NCI-H1417 (cell line): ENCODE data around the gene SCGB1A1.

Experiments used
- DNase-seq, 3 experiments: peaks; one replicate each; lab custom pipeline; 2025; lab: John Stamatoyannopoulos, UW

Gene SCGB1A1

DNA sequence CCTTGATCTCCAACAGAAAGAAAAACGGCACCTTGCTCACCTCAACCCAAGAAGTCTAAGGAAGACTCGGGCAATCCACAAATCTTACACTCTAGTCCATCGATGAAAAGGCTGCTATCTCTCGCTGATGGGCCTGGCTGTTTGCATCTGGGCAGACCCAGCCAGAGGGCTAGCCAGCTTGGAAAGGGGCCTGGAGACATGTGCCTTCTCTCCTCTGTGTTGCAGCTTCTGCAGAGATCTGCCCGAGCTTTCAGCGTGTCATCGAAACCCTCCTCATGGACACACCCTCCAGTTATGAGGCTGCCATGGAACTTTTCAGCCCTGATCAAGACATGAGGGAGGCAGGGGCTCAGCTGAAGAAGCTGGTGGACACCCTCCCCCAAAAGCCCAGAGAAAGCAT is 3.2 kb downstream of the SCGB1A1 start:
- DNase-seq: no peak

DNA sequence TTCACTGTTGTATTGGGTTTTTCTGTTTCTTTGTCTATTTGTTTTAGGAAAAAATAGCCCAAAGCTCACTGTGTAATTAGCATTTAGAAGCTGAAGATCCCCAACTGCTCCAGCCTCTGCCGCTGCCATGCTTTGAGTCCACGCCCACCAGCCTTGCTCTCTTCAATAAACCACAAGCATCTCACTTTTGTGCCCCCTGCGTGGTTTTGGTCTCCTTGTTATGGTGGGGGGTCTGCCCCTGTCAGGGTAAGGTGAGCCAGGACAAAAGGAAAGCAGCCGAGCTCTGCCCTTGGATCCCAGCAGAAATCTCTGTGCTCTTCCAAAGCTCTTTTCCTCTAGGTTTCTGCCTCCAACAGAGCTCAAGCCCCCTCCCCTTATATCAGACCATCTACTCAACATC is 4.2 kb downstream of the SCGB1A1 start:
- no peak for DNase-seq

DNA sequence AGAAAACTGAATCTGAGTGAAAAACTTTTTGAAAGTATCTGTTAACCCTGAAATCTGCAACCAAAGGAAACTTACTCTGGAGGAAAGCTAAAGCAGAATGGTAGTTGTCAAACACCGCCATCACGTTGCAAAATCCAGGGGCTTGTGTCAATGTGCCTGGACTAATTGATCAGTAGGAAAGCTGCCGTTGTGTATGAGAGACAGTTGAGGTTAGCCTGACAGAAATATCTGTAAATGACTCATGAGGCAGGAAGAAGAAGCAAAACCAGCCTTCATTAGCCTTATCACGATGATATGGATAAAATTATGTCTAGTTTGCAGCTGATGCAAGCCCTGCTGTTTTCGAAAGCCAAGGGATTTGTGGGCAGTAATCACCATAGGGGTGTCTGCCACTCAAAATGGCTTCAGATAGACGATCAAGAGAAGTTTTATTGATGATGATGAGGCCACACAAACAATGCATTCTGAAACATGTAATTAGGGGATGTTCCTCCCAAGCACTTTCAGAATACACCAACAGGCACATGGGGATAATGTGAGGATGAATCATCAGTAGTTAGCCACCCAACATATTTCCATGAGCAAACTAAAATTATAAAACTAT is 8.9 kb downstream of the SCGB1A1 start:
- peak in 1 of 3 experiments; percentile 28 for DNase-seq

DNA sequence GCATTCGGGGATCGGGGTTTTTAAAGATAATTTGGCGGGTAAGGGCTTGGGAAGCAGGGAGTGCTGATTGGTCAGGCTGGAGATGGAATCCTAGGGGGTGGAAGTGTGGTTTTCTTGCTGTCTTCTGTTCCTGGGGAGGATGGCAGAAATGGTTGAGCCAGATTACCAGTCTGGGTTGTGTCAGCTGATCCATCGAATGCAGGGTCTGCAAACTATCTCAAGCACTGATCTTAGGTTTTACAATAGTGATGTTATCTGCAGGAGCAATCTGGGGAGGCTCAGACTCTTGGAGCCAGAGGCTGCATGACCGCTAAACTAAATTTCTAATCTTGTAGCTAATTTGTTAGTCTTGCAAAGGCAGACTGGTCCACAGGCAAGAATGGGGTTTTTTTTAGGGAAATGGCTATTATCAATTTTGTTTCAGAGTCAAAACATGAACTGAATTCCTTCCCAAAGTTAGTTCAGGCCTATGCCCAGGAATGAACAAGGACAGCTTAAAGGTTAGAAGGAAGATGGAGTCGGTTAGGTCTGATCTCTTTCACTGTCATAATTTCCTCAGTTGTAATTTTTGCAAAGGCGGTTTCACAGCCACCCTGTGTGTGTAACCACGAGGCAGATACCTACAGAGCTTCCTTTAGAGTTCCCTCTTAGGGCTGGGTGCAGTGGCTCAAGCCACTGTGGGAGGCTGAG is 10.2 kb downstream of the SCGB1A1 start:
- DNase-seq: no peak

DNA sequence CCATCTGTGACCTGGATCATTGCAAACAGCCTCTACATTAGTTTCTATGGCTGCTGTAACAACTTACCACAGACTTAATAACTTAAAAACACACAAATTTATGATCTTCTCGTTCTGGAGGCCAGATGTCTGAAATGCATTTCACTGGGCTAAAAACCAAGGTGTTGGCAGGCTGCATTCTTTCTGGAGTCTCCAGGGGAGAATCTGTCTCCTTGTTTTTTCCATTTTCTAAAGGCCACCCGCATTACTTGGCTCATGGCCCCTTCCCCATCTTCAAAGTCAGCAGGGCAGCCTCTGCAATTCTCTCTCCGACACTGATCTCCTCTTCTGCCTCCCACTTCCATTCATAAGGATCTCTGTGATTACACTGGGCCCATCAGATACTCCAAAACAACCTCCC is 11.6 kb downstream of the SCGB1A1 start:
- DNase-seq: no peak

DNA sequence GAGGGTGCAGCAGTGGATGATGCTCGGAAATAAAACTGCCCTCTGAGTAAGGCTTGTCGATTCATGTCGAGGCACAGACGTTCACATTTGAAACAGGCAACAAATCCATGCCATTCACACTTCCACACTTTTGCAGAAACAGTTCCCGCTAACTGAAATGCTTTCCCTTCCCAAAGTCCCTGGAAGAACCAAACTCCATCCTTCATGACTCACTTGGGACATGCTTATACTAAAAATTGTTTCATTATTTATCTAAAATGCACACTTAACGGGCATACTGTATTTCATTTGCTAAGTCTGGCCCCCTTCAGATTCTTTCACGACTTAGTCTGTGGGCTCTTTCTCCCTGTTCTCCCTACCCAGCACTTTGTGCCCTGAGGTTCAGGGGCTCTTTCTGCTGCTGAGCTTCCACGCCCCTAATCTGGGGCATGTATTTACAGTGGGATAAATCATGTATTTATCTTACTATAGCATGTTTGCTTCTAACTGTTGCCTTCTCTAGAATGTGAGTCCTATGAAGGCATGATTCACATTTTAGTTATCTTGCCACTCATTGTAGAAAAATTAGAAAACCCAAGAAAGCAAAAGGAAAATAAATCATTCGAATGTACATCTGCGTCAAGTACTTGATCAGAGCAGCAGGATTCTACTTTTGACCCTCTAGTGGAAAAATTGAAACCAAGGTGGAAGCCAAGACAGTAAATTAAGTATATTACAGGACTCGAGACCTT is 12.5 kb downstream of the SCGB1A1 start:
- no peak for DNase-seq

DNA sequence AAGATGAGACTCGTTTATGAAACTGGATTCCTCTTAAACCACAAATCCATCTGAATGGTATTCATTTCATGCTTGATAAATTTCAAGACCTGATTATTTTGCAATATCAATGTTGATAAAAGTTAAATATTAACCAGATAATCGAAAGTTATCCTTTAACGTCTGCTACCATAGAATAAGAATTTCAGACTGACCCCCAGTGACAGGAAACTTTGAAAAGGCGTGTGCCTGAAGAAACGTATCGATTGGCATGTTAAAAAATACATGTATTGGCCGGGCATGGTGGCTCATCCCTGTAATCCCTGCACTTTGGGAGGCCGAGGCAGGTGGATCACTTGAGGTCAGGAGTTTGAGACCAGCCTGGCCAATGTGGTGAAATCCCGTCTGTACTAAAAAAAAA is 13.9 kb downstream of the SCGB1A1 start:
- no peak for DNase-seq

DNA sequence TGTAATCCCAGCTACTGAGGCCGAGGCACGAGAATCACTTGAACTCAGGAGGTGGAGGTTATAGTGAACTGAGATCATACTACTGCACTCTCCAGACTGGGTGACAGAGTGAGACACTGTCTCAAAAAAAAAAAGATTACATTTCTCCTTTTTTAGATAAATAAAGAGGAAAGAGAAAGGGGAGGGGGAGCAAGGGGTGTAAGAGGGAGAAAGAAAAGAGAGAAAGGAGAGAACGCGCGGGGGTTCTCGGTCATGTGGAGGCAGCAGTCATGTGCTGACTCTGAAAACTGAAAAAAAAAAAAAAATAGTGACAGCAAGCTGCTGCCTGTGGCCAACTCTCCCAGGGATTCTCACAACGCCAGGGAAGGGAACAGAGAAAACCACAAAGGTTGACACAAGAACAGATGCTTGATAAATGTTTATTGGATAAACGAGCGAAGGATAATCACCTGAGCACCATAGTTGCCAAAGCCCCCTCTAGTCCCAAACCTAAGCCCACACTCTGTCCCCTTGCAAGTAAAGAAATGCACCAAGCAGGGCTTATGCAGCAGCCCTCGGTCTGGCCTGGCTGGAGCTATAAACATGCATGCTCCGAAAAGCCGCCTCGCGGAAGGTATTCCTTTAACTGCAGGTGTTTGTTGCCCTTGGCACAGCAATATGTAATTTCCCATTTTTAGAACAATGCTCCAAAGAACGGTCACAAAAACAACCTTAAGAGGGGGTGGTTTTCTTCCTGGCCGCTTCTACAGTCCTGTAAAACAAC is 14.5 kb downstream of the SCGB1A1 start:
- DNase-seq: peak in 2 of 3 experiments; percentile 24 to 47

DNA sequence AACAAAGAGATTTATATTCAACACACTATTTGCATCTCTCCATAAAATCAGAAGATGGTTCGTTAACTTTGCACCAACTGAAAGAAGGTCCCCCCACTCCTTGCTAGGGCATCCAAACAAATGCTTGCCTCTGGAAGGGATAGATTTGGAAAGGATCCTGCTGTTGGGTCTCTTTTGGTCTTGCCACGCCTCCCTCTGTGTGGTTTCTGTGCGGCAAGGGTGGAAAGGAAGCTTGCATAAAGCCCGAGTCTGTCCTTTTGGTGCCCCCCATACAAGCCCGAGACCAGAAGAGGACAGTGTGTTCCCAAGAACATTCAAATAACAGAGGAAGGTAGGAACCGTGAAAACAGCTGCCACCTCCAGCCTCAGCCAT is 15.1 kb downstream of the SCGB1A1 start:
- DNase-seq: no peak

DNA sequence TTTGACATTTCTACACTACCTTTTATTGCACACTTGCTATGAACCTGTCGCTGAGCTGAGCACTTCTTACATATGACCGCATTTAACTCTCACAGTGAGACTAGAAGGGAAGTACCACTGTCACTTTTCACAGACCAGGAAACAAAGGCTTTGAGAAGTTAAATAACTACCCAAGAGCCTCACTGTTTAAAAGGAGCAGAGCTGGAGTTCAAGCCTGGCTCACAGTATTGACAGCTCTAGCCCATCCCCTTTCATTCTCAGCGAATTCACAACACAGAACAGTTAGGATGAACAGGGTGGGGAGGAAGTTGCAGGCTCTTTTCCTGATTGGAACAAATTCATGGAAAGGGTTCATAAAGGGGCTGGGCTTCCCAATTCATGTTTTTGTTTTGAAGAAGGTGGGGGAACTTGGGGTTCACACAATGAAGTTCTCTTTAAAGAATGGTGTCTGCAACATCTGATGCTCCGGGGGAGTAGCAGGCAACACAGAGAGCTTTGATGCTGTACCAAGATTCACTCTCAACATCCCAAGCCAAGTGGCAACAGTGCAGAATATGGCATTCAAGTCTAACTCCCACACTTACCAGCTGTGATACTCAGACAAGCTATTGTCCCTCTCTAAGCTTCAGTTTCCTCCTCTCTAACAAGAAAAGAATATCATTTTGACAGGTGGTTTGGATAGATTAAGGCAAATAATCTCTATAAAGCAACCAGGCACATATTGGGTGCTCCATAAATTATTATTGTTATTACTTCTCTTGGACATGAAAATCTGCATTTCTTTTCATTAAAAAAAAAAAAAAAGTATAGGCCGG is 17.2 kb downstream of the SCGB1A1 start:
- no peak for DNase-seq

DNA sequence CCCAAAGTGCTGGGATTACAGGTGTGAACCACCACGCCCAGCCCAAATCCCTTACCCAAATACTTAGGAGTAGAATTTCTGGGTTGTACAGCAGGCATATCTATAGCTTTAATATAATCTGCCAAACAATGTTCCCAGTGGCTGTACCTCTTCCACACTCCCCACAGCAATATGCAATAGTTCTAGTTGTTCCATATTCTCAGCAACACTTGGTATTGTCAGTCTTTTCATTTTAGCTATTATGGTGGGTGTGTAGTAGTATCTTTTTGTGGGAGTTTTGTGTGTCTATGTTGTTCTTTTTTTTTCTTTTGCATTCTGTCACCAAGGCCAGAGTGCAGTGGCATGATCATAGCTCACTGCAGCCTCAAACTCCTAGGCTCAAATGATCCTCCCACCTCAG is 18.8 kb downstream of the SCGB1A1 start:
- DNase-seq: no peak

DNA sequence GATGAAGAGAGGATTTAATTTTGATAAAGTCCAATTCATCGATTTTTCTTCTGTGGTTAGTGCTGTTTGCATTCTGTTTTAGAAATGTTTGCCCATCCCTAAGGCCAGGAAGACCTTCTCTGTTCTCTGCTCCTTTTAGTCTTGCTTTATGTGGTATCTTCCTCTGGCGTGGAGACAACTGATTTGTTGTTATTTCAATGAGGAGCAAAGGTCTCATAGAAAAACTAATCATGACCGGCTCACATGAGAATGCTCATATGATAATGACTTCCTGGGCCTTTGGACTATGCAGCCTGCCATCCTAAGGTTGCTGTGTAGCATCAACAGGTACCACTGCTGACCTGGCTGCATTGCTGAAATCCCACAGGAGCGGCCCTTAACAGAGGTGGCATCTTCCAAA is 19.8 kb downstream of the SCGB1A1 start:
- no peak for DNase-seq

DNA sequence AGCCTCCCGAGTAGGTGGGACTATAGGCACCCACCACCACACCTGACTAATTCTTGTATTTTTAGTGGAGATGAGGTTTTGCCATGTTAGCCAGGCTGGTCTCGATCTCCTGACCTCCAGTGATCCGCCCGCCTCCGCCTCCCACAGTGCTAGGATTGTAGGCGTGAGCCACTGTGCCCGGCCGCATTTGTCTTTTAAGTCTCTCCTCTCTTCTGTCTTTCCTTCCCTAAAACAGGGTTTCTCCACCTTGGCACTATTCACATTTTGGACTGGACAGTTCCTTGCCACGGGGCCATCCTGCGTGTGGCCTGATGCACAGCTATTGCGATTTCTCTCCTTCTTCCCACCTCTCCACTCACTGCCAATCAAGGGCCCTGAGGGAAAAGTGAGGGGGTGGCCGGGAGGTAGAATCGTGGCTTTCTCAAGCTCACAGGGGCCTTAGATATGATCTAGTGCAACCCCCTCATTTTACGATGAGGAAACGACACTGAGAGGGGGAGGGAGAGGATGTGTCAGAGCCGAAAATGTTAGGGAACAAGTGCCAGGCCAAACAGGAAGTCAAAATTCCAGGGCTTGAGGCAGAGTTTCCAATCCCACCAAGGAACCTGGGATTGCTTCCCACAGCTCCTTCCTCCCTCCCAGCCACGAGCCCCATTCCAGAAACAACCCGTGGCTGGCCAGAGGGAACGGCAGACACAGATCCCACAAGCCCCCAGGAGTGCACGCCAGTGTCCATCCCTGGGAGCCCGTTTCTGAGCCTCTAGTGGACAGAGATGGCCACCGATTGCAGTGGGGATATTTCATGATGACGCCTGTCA is 21.2 kb downstream of the SCGB1A1 start:
- DNase-seq: no peak

DNA sequence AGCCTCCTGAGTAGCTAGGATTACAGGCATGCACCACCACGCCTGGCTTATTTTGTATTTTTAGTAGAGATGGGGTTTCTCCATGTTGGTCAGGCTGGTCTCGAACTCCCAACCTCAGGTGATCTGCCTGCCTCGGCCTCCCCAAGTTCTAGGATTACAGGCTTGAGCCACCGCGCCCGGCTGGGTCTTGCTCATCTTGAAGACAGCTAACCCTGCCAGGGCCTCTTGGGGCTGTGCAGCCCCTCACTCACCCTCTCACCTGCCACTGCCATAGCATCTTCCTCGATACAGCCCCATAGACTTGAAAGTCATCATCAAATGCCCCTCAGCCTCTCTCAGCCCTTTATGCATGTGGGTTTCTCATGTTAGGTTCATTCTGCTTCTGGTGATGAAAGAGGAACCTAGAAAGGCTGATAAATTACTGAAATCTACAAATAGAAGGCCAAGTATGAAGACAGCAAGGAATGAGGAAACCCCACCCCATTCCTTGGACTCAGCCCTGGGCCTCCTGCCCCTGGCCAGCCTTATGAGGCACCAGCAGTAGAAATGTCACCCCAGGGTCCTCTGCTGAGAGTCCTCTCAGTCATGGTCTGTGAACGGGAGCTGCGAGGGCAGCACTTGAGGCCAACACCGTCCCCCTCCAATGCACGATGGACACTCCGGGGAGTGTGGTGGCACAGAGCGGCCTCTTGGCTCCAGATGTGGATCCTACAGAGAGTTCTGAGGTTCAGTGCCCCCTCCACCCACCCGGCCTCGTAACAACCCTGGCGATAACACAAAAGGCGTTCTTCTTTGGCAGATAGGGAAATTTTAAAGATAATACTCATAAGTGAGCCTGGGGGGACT is 24.8 kb downstream of the SCGB1A1 start:
- no peak for DNase-seq

DNA sequence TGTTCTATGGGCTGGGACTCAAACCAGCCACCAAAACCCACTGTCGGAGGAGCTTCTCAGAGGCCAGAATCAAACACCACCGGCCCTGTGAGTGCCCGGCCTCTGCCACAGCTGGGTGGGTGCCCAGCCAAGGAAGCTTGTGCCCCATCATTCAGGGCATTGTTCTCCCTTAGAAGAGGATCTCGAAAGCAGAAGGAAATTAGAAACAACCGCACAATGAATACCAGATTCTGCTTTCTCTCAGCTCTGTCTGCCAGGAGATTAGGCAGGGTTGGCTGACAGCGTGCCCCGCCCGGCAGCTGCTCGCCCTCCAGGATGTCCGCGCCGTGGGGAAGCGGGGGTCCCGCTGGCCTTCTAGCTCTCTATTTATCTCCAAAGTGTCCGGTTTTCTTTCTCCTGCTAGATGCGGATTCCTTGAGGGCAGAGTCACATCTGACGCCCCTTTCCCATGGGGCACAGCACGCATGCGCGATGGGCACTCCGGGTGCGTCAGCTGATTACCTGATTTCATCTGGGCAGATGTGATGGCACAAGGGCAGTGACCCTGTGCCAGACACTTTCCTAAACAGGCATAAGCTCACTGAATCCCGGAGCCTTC is 25.5 kb downstream of the SCGB1A1 start:
- DNase-seq: peak; percentile 41 to 88 (median 81)

DNA sequence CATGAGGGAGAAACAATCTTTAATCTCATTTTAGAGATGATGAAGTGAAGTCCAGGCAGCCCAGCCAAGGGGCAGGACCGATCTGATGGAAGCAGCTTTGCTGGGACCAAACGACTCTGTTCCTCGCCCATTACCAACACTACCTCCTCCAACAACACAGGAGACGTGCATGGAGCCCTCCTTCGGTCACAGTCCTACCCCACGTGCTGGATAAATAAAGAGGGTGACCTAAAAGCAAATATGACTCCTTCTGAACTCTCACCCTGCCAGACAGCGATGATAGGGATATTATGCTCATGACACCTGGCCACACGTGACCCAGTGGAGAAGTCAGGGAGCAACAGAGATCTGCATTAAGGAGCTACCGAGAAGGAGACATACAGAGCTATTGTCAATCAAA is 26.0 kb downstream of the SCGB1A1 start:
- DNase-seq: peak in 1 of 3 experiments; percentile 70

DNA sequence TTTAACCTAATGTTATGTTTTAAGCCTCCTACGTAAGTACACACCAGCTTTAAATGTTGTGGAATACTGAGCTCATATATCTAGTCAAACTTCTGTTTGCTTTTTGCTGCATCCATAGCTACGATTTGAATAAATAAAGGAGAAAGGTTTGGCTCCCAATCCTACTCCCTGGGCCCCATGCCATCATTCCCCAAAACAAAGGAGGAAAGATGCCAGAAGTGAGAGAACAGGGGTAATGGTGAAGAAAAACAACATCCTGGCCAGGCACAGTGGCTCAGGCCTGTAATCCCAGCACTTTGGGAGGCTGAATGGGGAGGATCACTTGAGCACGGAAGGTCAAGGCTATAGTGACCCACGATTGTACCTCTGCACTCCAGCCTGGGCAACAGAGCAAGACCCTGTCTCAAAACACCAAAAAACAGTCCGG is 26.5 kb downstream of the SCGB1A1 start:
- no peak for DNase-seq

DNA sequence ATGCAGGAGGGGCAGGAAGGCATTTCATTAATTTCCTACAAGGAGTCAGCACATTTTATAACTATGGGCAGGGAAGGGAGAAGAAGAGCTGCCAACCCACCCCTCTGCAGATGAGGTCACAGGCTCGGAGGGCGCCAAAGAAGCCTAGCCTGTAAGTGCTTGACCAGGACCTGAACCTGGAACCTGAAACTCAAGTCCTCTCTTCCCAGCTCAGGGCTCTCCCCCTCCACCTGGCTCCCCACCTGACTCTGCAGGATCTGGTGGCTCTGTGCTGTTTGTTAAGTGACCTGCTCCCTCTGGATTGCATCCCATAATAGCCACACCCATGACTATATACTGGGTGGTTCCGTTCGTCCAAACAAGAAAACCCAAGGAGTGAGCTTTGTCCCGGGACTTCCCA is 27.3 kb downstream of the SCGB1A1 start:
- no peak for DNase-seq

DNA sequence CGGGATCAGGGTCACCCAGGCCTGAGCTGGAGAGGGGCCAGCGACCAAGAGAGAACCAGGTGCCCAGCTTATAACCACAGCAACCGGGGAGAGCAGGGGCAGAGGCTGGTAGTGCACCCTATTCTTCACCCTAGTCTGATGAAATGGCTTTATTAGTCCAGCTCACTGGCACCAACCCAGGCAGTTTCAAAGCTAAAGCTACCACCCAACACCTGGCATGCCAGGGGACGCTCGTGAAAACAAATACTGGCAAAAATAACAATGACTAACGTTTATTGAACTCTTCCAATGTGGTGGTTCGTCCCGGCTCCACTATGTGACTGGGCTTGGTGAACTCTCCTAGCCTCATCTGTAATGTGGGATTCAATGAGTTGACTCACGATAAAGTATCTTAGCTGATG is 30.6 kb downstream of the SCGB1A1 start:
- no peak for DNase-seq
